K562 (cell line): ENCODE measurements around the gene MUC5B. TPM values are rescaled to one million over a fixed set of nuclear protein-coding genes. Genes with fewer than 3 reads are reported as not detected.
A peak's percentile ranks its signal among the peaks of the same experiment; 100 is the strongest.

Experiments used
- ATAC-seq: fragments of 200-7000 bp; cut with Tn5 transposase; 3 replicates; pipeline ENCODE4 v1.9.1; 2020; ENCODE audit warnings: moderate library complexity
- BruUV-seq: library from RNA; stranded (reverse); fragments of 400-500 nt; replicated peaks from 2 replicates; lab custom pipeline; 2021; lab: Mats Ljungman, UMichigan
- CTCF ChIA-PET: fragments of 300-600 bp; formaldehyde crosslinking; extraction: SDS; loops from one replicate; lab custom pipeline; 2021; ENCODE audit warnings: low intra/inter-chr PET ratio; lab: Yijun Ruan, JAX
- POLR2A ChIA-PET: fragments of 300-600, 350-650 bp; sonication (Branson Sonifier 250); formaldehyde crosslinking; extraction: SDS; loops from one replicate; lab custom pipeline; 2021; ENCODE audit warnings: antibody characterized with exemption, inconsistent platforms; lab: Yijun Ruan, JAX
- DNase-seq, 4 experiments: peaks; one replicate each; pipeline versions ENCODE4 v3.0.0 to v3.0.0-alpha.2; 2011 to 2018; ENCODE audit warnings: low spot score in 3 of 4, mixed read lengths in 3 of 4; ENCODE audit errors: extremely low read depth in 1 of 4
- FAIRE-seq: peaks from 2 replicates; lab custom pipeline; 2011; peaks lifted over from hg19 to GRCh38; lab: Jason Lieb, UNC
- H2AFZ ChIP-seq: 2 replicates; pipeline ENCODE4 v1.6.0; 2011; ENCODE audit warnings: low read depth, low read length, control low read depth, inconsistent platforms
- H3K27ac ChIP-seq: fragments of 200-600 bp; 3 replicates; pipeline ENCODE4 v1.8.0; 2011; ENCODE audit warnings: low read depth, mild to moderate bottlenecking, control low read depth, inconsistent platforms, low read length, moderate library complexity, mixed read lengths; ENCODE audit errors: extremely low read depth
- H3K27me3 ChIP-seq, 2 experiments: fragments of 300-600 bp in 1 of 2; 2 replicates in 1 of 2; 3 replicates in 1 of 2; pipeline versions ENCODE4 v1.6.0 to v1.8.0; 2011; ENCODE audit warnings: inconsistent platforms in 2 of 2, low read length in 2 of 2, mild to moderate bottlenecking in 1 of 2, mixed read lengths in 1 of 2, moderate library complexity in 1 of 2; ENCODE audit not compliant: control insufficient read depth in 2 of 2, insufficient read depth in 2 of 2
- H3K36me3 ChIP-seq: fragments of 300-600 bp; 3 replicates; pipeline ENCODE4 v1.8.0; 2011; ENCODE audit warnings: mild to moderate bottlenecking, low read length, inconsistent platforms; ENCODE audit not compliant: control insufficient read depth, insufficient read depth
- H3K4me1 ChIP-seq, 2 experiments: fragments of 200-600 bp in 1 of 2; replicated peaks in 1 of 2; 2 replicates in 1 of 2; 3 replicates in 1 of 2; pipeline versions ENCODE4 v1.5.1 to v1.8.0; 2011; ENCODE audit warnings: inconsistent platforms in 2 of 2, low read length in 2 of 2, mild to moderate bottlenecking in 1 of 2, mixed read lengths in 1 of 2, moderate library complexity in 1 of 2; ENCODE audit not compliant: control insufficient read depth in 2 of 2, insufficient read depth in 2 of 2
- H3K4me2 ChIP-seq: 2 replicates; pipeline ENCODE4 v1.6.1; 2011; ENCODE audit warnings: low read length, control low read depth, inconsistent platforms, mixed read lengths; ENCODE audit not compliant: insufficient read depth
- H3K4me3 ChIP-seq: fragments of 200-600 bp; sonication (generic), shearing (Covaris generic); 2 replicates; pipeline ENCODE4 v1.5.1; 2016; ENCODE audit warnings: control low read depth, inconsistent platforms
- H3K79me2 ChIP-seq: fragments of 200-600 bp; 3 replicates; pipeline ENCODE4 v1.8.0; 2011; ENCODE audit warnings: low read length, inconsistent platforms; ENCODE audit not compliant: control insufficient read depth, insufficient read depth
- H3K9ac ChIP-seq, 2 experiments: 2 replicates each; pipeline versions ENCODE4 v1.6.0 to v1.6.1; 2011; ENCODE audit warnings: low read depth in 2 of 2, low read length in 2 of 2, control low read depth in 1 of 2, inconsistent platforms in 1 of 2, mild to moderate bottlenecking in 1 of 2, mixed read lengths in 1 of 2; ENCODE audit not compliant: insufficient read depth in 1 of 2
- H3K9me1 ChIP-seq: one replicate; pipeline ENCODE4 v1.6.0; 2011; ENCODE audit warnings: inconsistent platforms, mild to moderate bottlenecking, low read length, moderate library complexity; ENCODE audit not compliant: control insufficient read depth, insufficient read depth
- H3K9me3 ChIP-seq: replicated peaks from 2 replicates; pipeline ENCODE4 v1.5.1; 2011; ENCODE audit warnings: low read depth, low read length, inconsistent platforms; ENCODE audit not compliant: control insufficient read depth, insufficient read depth
- H4K20me1 ChIP-seq: replicated peaks from 2 replicates; pipeline ENCODE4 v1.6.1; 2011; ENCODE audit warnings: low read length, inconsistent platforms, mixed read lengths; ENCODE audit not compliant: control insufficient read depth, insufficient read depth
- EGR1 ChIP-seq: fragments of 450-650 bp; conservative IDR thresholded peaks from 2 replicates; pipeline ENCODE4 v1.6.1; 2017; ENCODE audit warnings: mild to moderate bottlenecking
- ILK ChIP-seq: fragments of 450-650 bp; IDR thresholded peaks from 2 replicates; pipeline ENCODE4 v1.6.1; 2016; ENCODE audit warnings: missing genetic modification characterization, low read depth, mild to moderate bottlenecking, missing compliant biosample characterization, moderate library complexity, borderline replicate concordance
- WGBS: fragments of 100-300 bp; shearing (Covaris generic); methylation state at CpG from one replicate; pipeline ENCODE4 v1.1.6; 2016; ENCODE audit warnings: low coverage, mixed read lengths; ENCODE audit not compliant: insufficient coverage; ENCODE audit errors: missing lambda C conversion rate; 5-methylcytosine and 5-hydroxymethylcytosine counted together
- in situ Hi-C: fragments of 300-500 bp; cut with MboI; formaldehyde crosslinking; loops from 4 replicates; pipeline ENCODE4 v1.15.0; 2018; ENCODE audit warnings: inconsistent platforms, mixed read lengths
- intact Hi-C: fragments of 100-400 bp; cut with micrococcal nuclease; formaldehyde crosslinking; loops from 2 replicates; pipeline ENCODE4 v1.14.2; 2022
- polyA plus RNA-seq, 8 experiments: library from polyadenylated mRNA; depleted of rRNA in 4 of 8; stranded (reverse) in 5 of 8; unstranded in 3 of 8; fragments of >200 nt; fragmentation: Nextera tagmentation in 2 of 8; fragmentation: Illumina TruSeq in 1 of 8; extraction: Ambion mirVana in 2 of 8; extraction: Trizol in 1 of 8; gene quantifications; 2 replicates each; pipeline versions ENCODE4 v1.2.1 to v1.2.3, GENCODE V29; 2011 to 2014; ENCODE audit warnings: inconsistent platforms in 1 of 8, missing spikeins in 1 of 8
- total RNA-seq, 7 experiments: library from RNA; depleted of rRNA in 6 of 7; stranded (reverse); fragments of >200 nt in 6 of 7; fragmentation: Illumina TruSeq in 2 of 7; extraction: Trizol in 2 of 7; gene quantifications; 2 replicates each; pipeline versions ENCODE4 v1.2.1 to v1.2.3, GENCODE V29; 2011 to 2021; ENCODE audit warnings: low replicate concordance in 1 of 7

MUC5B gene
- total and polyA plus RNA-seq, 9 of the 15 experiments (the other 6 are each of a cell fraction or from before 2014, with no cell fraction given), result 0.04 to 0.95 TPM; not detected in 7

DNA sequence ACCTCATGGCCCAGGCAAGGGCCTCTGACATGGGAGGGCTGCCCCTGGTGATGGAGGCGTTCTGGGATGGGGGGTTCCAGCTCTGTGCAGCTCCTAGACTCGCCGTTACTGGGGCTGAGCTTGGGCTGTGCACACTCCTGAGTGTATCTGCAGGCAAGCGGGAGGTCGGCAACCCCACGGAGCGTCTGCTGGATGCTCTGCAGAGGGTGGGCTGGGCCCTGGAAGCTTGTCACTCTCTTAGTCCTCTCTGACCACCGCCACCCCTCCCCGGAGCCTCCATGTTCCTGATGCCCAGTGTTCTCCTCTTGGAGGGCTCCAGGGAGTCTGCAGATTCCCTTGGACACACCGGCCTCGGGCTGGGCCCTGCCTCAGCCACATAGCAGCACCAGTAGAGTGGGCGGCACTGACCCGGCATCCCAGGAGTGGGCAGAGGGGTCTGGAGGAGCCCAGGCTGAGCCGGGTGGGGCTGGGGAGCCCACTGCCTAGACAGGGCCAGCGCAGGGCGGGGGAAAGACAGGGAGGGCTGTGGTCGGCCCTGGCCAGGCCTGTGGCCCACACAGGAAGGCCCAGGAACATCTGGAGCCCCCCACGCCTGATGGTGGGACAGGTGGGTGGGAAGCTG lies 20.6 kb upstream of the MUC5B start:
- H3K36me3 ChIP-seq, result no peaks in the 10 kb centered on the region
- no TSS peak for BruUV-seq
- H3K9me1 ChIP-seq, result no peaks in the 10 kb centered on the region
- in situ Hi-C loops (no loop called here), intact Hi-C loops (loop anchor here (5.0 kb wide), 1 partner anchor 370 kb away; the partner anchor contains the start of gene DUSP8)
- H3K4me3 ChIP-seq, result no peak overlapping the region
- H3K27ac ChIP-seq, result no peak overlapping the region
- H3K9ac ChIP-seq, result no peak overlapping the region
- peak; percentile 53 for ATAC-seq
- POLR2A ChIA-PET, result no interaction called here
- WGBS, result 4% methylated on average over 17 of the region's 18 CpGs
- CTCF ChIA-PET, result interaction anchor here (0.5 to 1.3 kb wide), 2 partner anchors 313 to 373 kb away, joined by 3 to 15 read pairs; no protein-coding TSS in a partner anchor
- peaks cover 0 to 75% of the 10 kb centered on the region in 2 experiments; a peak in 2 of 5 replicates for H3K4me1 ChIP-seq
- no peak for FAIRE-seq
- DNase-seq, result peak in 2 of 4 experiments; percentile 11 to 31
- no peaks in the 10 kb centered on the region for H3K79me2 ChIP-seq
- H4K20me1 ChIP-seq, result peaks cover 17% of the 10 kb centered on the region; the same call in 1 of the 2 replicates
- H3K27me3 ChIP-seq, result peaks cover 12 to 77% of the 10 kb centered on the region in 2 experiments; a peak in 4 of 5 replicates
- H3K9me3 ChIP-seq, result no peaks in the 10 kb centered on the region
- TF ChIP-seq EGR1, result 0 out of 2 replicates have a peak, but pooled peaks have one; percentile 10
- no peak for TF ChIP-seq ILK (tag)
- no peak overlapping the region for H3K4me2 ChIP-seq
- H2AFZ ChIP-seq, result no peak overlapping the region
